ENCODE measurements around the gene MYBPHL. TPM values are rescaled to one million over a fixed set of nuclear protein-coding genes. Genes with fewer than 3 reads are reported as not detected.

The MYBPHL gene
- total and polyA plus RNA-seq, 2 experiments from 2014 or later: not detected

DNA sequence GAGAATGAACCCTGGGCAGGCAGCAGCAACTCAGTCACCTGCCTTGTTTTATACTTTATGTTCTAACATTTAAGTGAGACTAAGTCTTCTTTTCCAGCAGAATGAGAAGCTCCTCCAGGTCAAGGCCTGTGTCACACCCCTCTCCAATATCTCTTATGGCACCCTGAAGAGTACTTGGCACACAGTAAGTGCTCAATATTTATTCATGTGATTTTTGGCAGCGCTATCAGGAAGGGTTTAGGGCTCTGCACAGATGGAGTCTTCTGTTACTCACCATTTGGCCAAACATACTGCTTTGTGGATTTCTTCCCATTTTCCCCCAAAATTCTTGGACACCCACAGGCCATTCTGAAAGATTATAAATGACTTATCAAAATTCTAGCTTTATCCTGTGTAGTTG lies 43.8 kb upstream of the MYBPHL start:
- Histone ChIP-seq H3F3A (ENCODE audit: insufficient read depth) (no peaks in the 10 kb centered on the region), H3K27me3 (replicated peaks; ENCODE audit: insufficient read depth) (no peaks in the 10 kb centered on the region), H3K9me2 (ENCODE audit: insufficient read depth) (no peaks in the 10 kb centered on the region), H3K4me1 (ENCODE audit: insufficient read depth) (no peaks in the 10 kb centered on the region), H2AFZ (no peak overlapping the region), H3K79me2 (ENCODE audit: insufficient read depth) (no peaks in the 10 kb centered on the region), H4K20me1 (ENCODE audit: insufficient read depth) (no peaks in the 10 kb centered on the region), H3K9ac (no peak overlapping the region), H3K4me2 (ENCODE audit: unreplicated experiment) (no peak overlapping the region), H3K27ac (no peak overlapping the region), H3K9me3 (ENCODE audit: low read depth) (no peaks in the 10 kb centered on the region), H3K36me3 (ENCODE audit: low read depth) (no peaks in the 10 kb centered on the region), H3K4me3 (no peak overlapping the region)
- no peak for TF ChIP-seq EZH2 (IDR thresholded peaks at IDR 0.05; ENCODE audit: insufficient read depth, poor library complexity, severe bottlenecking)
- TF ChIP-seq EZH2phosphoT487 (IDR thresholded peaks at IDR 0.05; ENCODE audit: insufficient read depth, low read depth): no peak
- 35 to 70% methylated on average over 1 of the region's 1 CpG for WGBS, 2 experiments (ENCODE audit: low coverage in 1 of 2, low lambda C conversion rate in 2 of 2, missing lambda C conversion rate in 2 of 2)
- in situ Hi-C loops (cut with MboI): no loop called here
- no peak for DNase-seq

GRCh38 chr1:109350182-109350581 lies 43.4 kb upstream of the MYBPHL start:
- H3F3A ChIP-seq (ENCODE audit: insufficient read depth): no peaks in the 10 kb centered on the region
- no peak overlapping the region for H3K9ac ChIP-seq
- in situ Hi-C loops (cut with MboI): no loop called here
- no peak overlapping the region for H3K4me2 ChIP-seq (ENCODE audit: unreplicated experiment)
- DNase-seq: no peak
- no peak overlapping the region for H3K4me3 ChIP-seq
- H3K79me2 ChIP-seq (ENCODE audit: insufficient read depth): no peaks in the 10 kb centered on the region
- no peak for TF ChIP-seq EZH2phosphoT487 (IDR thresholded peaks at IDR 0.05; ENCODE audit: insufficient read depth, low read depth)
- TF ChIP-seq EZH2 (IDR thresholded peaks at IDR 0.05; ENCODE audit: insufficient read depth, poor library complexity, severe bottlenecking): no peak
- H3K27ac ChIP-seq: no peak overlapping the region
- H3K9me2 ChIP-seq (ENCODE audit: insufficient read depth): no peaks in the 10 kb centered on the region
- H3K9me3 ChIP-seq (ENCODE audit: low read depth): no peaks in the 10 kb centered on the region
- 92 to 93% methylated on average over 4 of the region's 4 CpGs for WGBS, 2 experiments (ENCODE audit: low coverage in 1 of 2, low lambda C conversion rate in 2 of 2, missing lambda C conversion rate in 2 of 2)
- no peaks in the 10 kb centered on the region for H3K36me3 ChIP-seq (ENCODE audit: low read depth)
- no peaks in the 10 kb centered on the region for H3K4me1 ChIP-seq (ENCODE audit: insufficient read depth)
- no peaks in the 10 kb centered on the region for H3K27me3 ChIP-seq (replicated peaks; ENCODE audit: insufficient read depth)
- H2AFZ ChIP-seq: no peak overlapping the region
- H4K20me1 ChIP-seq (ENCODE audit: insufficient read depth): no peaks in the 10 kb centered on the region

DNA sequence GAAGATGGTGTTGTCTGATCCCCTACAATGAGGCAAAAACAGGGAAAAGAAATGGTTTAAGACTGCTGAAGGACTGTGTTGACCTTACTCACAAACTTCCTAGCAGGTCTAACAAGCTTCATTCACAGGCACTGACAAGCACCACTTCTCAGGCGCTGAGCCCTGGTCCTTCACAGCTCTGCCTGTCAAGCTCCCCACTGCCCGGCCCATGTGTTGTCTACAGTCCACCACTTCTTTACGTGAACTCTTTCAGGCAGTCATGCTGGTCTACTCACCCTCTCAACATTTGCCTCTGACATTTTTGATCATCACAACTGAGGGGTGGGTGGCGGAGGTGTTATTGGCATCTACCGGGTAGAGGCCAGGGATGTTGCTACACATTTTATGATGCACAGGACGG lies 40.7 kb upstream of the MYBPHL start:
- in situ Hi-C loops (cut with MboI): no loop called here
- H3K4me2 ChIP-seq (ENCODE audit: unreplicated experiment): no peak overlapping the region

DNA sequence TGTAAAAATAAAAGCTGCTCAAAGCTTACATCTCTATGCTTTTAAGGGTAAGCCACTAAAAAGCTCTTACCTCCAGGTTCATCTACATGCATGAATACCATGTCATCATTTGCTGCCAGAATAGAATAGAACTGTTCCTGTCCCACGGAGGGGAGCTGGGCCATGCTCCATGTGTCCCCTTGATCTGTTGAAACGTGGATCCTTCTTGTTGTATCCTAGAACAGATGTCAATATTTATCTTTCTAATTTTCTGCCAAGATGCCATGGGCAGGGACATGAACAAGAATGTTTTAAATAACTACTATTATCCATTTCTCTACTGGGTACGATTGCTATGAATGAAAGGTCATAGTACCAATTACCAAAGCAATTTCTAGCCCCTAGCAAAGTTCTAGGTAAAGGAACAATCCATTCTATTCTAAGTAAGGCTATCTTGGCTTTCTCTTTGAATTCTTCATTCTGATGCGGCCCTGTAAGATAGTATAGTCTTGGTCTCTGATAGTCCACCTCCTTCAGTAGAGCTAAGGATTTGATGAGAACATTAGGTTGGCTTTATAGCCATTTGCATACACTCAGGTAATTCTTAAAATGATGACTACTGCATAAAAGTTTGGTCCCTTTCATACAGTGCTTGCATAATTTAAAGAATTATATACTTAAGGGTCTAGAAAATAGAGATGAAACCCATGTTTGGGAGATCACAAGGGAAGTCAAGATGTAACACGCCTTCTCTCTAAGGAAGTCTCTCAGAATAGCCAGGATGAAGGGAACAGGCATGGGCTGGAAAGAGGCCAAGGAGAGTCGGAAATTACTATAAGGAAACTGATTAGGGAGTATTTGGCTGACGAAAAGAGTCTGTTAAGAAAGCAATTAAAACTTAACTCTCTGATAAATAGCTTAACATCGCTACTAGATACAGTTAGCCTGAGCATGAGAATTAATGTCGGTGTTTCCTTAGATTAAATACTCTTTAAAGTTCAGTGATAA lies 35.4 kb upstream of the MYBPHL start:
- no peaks in the 10 kb centered on the region for H3K79me2 ChIP-seq (ENCODE audit: insufficient read depth)
- no peaks in the 10 kb centered on the region for H3K4me1 ChIP-seq (ENCODE audit: insufficient read depth)
- no peaks in the 10 kb centered on the region for H3K9me3 ChIP-seq (ENCODE audit: low read depth)
- H3K27me3 ChIP-seq (replicated peaks; ENCODE audit: insufficient read depth): no peaks in the 10 kb centered on the region
- in situ Hi-C loops (cut with MboI): no loop called here
- H3K4me3 ChIP-seq: no peak overlapping the region
- H3K9ac ChIP-seq: no peak overlapping the region
- H3K36me3 ChIP-seq (ENCODE audit: low read depth): peaks cover 7% of the 10 kb centered on the region; the same call in 1 of the 2 replicates
- H3F3A ChIP-seq (ENCODE audit: insufficient read depth): no peaks in the 10 kb centered on the region
- DNase-seq: no peak
- H4K20me1 ChIP-seq (ENCODE audit: insufficient read depth): no peaks in the 10 kb centered on the region
- 62 to 65% methylated on average over 9 of the region's 9 CpGs for WGBS, 2 experiments (ENCODE audit: low coverage in 1 of 2, low lambda C conversion rate in 2 of 2, missing lambda C conversion rate in 2 of 2)
- no peaks in the 10 kb centered on the region for H3K9me2 ChIP-seq (ENCODE audit: insufficient read depth)
- TF ChIP-seq EZH2 (IDR thresholded peaks at IDR 0.05; ENCODE audit: insufficient read depth, poor library complexity, severe bottlenecking): no peak
- TF ChIP-seq EZH2phosphoT487 (IDR thresholded peaks at IDR 0.05; ENCODE audit: insufficient read depth, low read depth): no peak
- H3K27ac ChIP-seq: no peak overlapping the region
- H3K4me2 ChIP-seq (ENCODE audit: unreplicated experiment): no peak overlapping the region
- H2AFZ ChIP-seq: no peak overlapping the region

More for the DNA sequence above, 40.7 kb upstream of the MYBPHL start:
- Histone ChIP-seq H3K4me1 (ENCODE audit: insufficient read depth) (no peaks in the 10 kb centered on the region), H2AFZ (no peak overlapping the region), H3K27ac (no peak overlapping the region), H3K9ac (no peak overlapping the region), H3K4me3 (no peak overlapping the region), H3K9me3 (ENCODE audit: low read depth) (no peaks in the 10 kb centered on the region), H3K79me2 (ENCODE audit: insufficient read depth) (no peaks in the 10 kb centered on the region), H4K20me1 (ENCODE audit: insufficient read depth) (no peaks in the 10 kb centered on the region), H3K36me3 (ENCODE audit: low read depth) (no peaks in the 10 kb centered on the region), H3K27me3 (replicated peaks; ENCODE audit: insufficient read depth) (no peaks in the 10 kb centered on the region), H3K9me2 (ENCODE audit: insufficient read depth) (no peaks in the 10 kb centered on the region), H3F3A (ENCODE audit: insufficient read depth) (no peaks in the 10 kb centered on the region)
- TF ChIP-seq EZH2 (IDR thresholded peaks at IDR 0.05; ENCODE audit: insufficient read depth, poor library complexity, severe bottlenecking) (no peak), EZH2phosphoT487 (IDR thresholded peaks at IDR 0.05; ENCODE audit: insufficient read depth, low read depth) (no peak)
- 94 to 95% methylated on average over 6 of the region's 6 CpGs for WGBS, 2 experiments (ENCODE audit: low coverage in 1 of 2, low lambda C conversion rate in 2 of 2, missing lambda C conversion rate in 2 of 2)
- DNase-seq: no peak

Measured in GM23248 (cell line).